GM12801 (cell line): Measurements from ENCODE around the gene STARD7.

Experiments
- CTCF ChIP-seq: IDR thresholded peaks from one replicate; pipeline ENCODE4 v1.5.1; 2011; ENCODE audit warnings: control low read depth; ENCODE audit not compliant: insufficient read length; ENCODE audit errors: extremely low read depth

Gene STARD7

GRCh38 chr2:96180002-96180401 is 28.6 kb downstream of the STARD7 start:
- TF ChIP-seq CTCF: no peak

GRCh38 chr2:96176661-96177060 is 32.0 kb downstream of the STARD7 start:
- no peak for TF ChIP-seq CTCF

- no peak for TF ChIP-seq CTCF
Observed at GRCh38 chr2:96175951-96176350, 32.7 kb downstream of the STARD7 start.

- no peak for TF ChIP-seq CTCF
Observed at GRCh38 chr2:96174251-96175144, 34.1 kb downstream of the STARD7 start.

- TF ChIP-seq CTCF: no peak
Observed at GRCh38 chr2:96171831-96172230, 36.8 kb downstream of the STARD7 start.

GRCh38 chr2:96170626-96171025 is 38.0 kb downstream of the STARD7 start:
- no peak for TF ChIP-seq CTCF

GRCh38 chr2:96169868-96170507 is 38.6 kb downstream of the STARD7 start:
- TF ChIP-seq CTCF: no peak
